ENCODE data around the gene PTHLH.
A peak's percentile ranks its signal among the peaks of the same experiment; 100 is the strongest.

Gene PTHLH

DNA sequence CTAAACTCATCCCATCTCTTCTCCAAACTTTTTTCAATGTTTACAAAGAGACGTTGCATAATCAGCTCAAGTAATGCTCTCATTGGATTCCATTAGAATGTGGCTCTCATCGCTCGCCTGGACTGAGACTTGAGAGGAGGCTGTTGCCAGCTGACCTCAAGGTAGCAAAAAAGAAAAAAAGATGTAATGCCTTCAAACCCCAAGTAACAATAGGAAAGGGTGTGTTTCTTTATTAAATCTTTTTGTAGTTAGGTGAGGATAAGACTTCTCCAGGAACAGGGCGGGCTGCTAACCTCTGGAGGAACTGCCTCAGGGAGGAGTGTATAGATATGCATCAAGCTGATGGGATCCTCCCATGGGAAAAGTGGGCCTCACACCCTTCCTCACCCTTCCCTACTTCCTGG, 956 bp upstream of the PTHLH start:
- no peak for DNase-seq

- DNase-seq = no peak
These were observed 927 bp downstream of the PTHLH start for GRCh38 chr12:27971606-27972005.

- no peak for DNase-seq
These were observed 1.4 kb downstream of the PTHLH start for GRCh38 chr12:27971121-27971489.

DNA sequence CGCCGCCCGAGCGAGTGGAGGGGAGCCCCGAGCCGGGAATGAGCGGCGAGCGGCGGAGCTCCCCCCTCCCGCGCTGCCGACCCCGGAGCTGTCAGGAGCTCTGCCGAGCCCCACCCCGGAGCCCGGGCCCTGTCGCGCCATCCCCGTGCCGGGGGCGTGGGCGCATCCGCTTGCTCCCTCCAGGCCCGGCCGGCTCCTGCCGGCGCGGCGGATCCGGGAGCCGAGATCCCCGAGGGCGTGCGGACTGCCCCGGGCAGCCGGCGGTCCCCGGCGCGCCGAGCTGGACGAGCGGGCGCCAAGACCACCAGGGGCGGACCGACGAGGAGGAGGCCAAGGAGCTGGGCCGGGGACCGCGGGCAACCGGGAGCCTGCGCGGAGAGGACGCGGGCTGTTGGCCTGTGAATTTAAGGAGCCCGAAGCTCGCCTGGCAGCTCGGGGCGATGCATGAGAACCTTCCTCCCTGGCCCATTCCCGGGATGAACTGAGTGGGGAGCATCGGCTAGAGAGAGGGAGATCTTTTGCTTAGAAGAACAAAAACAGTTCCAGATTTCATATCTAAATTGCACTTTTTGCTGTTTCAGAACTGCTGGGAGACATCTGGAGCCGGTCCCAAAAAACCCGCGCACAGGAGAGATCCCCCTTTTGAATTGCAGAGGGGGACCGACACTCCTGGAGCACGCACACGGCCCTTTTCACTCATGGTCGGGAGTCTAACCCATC, 2.0 kb downstream of the PTHLH start:
- no peak for DNase-seq

DNA sequence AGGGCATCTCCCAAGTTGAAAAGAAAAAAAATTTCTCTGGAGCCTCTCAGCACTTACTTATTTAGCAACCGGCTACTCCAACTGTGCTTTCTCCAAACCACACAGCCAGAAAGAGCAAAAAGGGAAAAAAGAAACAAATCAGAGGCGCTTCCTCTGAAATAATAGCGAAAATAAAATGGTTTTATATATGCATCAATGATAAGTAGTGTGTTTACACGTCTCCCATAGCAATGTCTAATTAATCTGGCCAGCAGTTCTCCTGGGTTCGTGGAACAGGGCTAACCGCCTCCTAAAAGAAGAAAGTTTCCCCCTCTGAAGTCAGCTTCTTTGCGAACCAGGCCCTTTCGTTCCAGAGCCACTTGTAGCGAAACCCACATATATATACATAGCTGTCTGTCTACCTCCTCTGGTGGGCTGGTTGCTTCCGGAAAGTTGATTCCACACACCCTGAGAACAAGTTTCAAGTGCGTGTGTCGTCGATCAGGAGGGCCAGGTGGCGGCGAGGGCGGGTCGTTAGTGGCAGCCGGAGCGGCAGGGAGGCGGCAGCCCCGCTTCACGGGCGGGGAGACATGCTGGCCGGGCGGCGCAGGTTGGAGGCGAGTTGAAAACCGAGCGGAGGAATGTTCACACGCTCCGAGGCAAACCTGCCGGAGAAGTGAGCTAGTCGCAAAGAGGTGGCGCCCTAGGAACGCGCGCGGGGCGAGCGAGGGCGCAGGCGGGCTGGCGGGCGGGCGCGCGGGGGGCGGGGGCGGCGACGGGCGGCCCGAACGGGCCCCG, 2.7 kb downstream of the PTHLH start:
- DNase-seq = no peak

DNA sequence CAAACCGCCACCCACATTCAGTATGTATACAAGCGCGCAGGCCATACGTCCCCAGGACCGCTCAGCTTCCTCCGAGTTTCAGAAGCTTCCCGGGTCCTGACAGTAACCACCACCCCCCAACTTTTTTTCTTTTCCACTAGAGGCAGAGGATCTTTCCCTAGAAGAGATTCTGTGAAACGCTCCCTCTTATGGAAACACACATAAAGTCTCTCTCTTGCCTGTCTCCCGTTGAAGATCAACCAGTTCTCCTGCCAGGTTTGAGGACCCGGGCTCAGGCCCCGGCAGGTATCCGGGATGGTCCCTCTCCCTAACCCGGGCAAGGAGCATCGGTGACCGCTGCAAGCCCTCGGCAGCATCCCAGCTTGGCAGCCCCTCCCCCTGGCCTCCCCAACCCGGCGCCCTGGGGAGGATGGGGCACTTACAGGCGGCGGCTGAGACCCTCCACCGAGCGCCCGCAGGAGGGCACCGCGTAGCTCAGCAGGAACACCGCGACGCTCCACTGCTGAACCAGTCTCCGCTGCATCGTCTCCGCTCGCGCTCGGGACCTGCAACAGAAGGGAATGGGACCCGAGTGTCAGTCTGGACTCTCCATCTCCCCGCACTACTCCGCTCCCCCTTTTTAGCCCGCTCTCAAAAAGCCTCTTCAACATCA, 3.4 kb downstream of the PTHLH start:
- DNase-seq = no peak

- DNase-seq = peak; percentile 15
These were observed 4.9 kb downstream of the PTHLH start for GRCh38 chr12:27967551-27968054.

DNA sequence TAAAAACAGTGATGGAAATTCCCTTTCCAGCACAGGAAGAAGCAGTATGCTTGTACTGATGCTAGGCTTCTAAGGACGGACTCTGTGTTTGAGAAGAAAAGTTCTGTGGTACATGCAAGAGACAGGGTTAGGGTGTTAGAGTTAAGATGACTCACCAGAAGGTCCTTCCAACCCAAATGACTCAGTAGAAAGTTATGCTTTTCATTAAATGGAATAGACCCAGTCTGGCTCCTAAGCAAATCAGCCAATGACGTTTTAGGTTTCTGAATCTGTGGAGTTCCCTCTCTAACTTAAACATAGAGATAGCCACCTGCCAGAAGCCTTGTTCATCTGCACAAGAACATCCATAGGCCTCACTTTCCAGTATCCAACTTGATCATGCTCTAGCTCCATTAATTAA, 5.7 kb downstream of the PTHLH start:
- no peak for DNase-seq

DNA sequence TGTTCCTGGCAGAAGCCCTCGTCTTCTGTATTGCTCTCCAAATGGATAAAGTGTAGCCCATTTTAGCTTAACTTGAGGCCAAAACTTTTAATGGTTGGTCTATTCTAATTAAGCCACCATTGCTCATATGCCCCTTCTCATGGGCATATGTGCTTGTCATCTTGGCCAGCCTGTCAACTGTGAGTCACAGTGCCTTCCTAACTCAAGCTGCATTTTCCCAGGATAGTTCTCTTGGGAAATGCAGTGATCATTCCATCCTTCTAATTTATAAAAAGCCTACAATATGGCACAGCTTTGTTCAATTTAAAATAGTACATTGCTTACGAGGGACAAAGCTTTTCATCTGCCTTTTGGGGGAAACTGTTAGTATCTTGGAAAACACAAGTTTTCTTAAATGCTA, 6.6 kb downstream of the PTHLH start:
- DNase-seq = no peak

DNA sequence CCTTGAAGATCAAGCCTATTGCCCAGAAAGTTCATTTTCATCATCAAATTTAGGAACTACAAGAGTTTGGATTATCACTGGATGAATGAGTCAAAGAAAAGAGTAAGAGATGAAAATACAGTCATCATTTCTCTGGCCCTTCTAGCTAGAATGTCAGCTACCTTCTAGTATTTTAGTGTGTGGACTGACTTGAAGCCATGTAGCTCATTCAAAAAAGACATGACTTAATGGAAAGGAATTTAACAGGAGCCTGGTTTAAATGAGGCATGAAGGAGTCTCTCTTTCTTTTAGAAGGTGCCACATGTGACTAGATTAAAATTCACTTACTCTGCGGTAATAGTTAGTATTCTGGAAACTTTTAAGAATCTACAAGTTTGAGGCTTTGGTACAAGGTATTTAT, 7.1 kb downstream of the PTHLH start:
- DNase-seq = no peak

DNA sequence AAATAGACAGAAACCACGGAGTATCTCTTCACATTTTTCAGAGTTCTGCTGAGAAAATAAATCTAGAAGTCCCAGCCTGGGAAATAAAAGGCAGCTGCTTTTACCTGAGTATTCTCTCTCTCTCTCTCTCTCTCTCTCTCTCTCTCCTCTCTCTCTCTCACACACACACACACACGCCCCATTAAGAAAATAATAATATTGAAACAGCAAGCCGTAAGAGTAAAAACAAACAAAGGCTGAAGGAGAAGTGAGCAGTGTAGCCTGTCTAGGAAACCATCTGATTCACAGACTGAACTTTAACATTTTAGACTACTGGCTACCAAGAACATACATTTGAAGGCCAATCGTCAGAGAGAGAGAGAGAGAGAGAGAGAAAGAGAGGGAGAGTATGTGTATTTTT, 8.4 kb downstream of the PTHLH start:
- DNase-seq = peak; percentile 51

DNA sequence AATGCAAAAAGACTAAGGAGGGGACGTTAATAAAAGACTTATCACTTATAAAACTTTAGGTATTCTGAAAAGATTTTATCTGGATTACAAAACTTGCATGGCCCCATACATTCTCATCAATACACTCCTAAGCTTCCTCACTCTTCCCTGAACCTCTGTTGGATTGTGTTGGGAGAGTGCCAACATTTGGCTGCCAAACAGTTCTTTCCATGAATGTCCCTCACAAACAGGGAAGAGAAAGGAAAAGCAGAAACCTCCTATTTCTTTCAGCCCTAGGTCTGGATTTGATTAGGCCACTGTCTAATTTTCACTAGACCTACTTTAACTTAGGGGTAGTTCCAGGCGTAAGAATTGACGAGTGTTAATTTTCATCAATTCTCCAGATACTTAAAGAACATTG, 11.7 kb downstream of the PTHLH start:
- no peak for DNase-seq

GRCh38 chr12:27958675-27959074, 13.9 kb downstream of the PTHLH start:
- DNase-seq = no peak

DNA sequence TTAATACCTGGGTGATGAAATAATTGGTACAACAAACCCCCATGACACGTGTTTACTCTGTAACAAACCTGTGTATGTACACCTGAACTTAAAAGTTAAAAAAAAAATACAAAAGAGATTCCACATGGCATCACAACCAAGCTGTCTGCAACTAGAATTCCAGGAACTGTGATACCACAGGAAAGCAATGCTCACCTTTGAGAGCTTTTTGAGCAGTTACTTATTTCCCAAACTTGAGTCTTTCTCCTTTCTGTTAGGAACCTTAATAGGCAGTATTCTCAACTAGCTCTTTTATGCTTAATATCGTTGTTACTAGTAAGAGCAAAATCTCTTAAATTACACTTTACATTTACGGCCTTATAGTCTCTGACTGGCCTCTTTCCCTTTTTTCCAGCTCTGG, 15.2 kb downstream of the PTHLH start:
- no peak for DNase-seq

DNA sequence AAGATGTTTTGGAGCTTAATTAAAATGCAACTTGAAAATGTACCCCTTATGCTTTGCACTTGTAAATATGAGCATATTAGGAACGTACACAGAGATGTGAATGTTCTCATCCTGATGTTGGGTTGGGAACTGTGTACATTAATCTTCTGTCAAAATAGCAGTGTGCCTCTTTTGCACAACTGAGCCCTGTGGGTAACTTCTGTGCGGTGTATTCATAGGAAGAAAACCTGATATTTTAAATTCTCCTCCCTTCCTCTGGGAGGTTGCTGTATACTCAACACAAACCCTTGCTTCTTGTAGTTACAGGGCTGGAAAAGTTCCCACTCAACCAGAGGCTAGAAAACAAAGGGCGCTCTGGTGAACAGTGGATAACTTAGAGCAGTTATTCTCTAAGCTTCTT, 18.7 kb downstream of the PTHLH start:
- no peak for DNase-seq

- no peak for DNase-seq
These were observed 19.2 kb downstream of the PTHLH start for GRCh38 chr12:27953348-27953747.

DNA sequence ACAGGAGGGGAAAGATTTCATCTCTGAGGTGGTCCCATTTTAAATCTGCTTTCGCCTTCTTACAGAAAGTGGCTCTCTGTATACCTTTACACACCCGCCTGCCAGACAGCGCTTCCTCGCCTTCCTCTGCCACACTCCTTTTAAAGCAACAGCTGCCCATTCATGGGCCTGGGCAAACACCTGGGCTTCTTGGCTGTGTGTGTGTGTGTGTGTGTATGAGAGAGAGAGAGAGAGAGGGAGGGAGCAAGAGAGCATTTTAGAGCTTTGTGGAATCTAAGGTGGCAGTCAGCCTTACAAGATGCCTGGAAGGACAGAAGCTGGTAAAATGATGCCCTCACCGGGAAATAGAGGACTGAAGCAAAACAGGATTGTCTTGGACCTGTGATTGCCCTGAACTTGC, 20.0 kb downstream of the PTHLH start:
- DNase-seq = no peak

- DNase-seq = no peak
These were observed 20.6 kb downstream of the PTHLH start for GRCh38 chr12:27951898-27952297.

DNA sequence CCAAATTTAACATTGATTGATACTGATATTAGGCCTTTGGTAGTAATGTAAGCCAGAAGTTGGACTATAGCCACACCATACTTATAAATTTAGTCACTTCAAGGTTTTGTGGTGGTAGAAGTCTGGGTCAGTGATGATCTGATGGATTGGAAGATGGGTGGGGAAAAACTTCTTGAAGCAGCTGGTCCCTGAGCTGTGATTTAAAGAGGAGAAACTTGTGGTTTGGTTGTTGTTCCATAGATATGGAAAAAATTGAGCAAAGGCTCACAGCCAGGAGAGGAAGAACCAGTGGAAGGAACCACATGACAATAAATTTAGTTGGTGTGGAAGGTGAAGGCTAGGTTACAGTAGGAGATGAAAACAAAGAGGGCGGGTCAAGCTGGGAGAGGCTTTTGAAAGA, 26.1 kb downstream of the PTHLH start:
- no peak for DNase-seq

DNA sequence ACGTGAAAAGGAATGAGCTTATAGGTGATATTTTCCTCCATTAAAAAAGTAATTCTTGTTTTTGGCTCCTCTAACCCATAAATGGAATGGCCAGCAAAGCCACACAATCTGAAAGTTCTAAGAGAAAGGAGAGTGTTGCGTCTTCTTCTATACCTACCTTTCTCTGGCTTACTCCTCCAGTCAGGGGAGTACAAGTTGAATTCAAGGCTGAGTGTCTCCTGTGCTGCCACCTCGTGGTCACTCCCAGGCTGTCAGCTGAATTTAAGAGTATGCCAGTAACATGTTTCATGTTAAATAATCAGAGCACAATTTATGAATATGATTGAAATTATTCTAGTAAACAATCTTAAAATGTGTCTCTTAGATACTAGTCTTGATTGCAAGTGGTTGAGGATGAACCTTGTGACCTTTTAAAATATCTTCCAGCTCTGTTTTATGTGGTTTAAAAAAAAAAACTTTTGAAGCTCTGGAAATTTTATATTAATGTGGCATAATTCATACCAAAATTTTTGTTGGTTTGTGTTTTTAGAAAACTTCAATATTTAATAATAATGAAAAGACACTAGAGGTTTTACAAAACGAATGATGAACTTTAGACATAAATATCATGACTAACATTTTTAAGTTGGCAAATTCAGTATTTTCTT, 31.7 kb downstream of the PTHLH start:
- DNase-seq = peak; percentile 39

GRCh38 chr12:27940245-27940644, 32.3 kb downstream of the PTHLH start:
- no peak for DNase-seq

DNA sequence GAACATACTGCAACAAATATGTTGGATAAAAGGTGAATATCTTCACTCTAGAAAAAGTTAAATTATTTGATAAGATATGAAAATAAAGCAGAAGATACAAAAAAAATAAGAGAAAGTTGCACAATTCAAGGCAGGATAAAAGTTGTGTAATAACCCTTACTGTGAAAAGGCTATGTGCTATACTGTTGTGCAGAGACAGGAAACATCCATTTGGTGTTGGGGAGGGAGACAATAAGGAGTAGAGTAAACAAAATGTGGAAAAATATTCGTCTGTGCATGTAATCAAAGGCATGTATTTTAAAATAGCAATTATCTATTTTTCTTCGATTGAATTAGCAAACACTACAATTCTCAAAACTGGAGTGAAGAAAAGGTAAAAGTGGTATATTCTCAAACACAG, 34.8 kb downstream of the PTHLH start:
- no peak for DNase-seq

DNA sequence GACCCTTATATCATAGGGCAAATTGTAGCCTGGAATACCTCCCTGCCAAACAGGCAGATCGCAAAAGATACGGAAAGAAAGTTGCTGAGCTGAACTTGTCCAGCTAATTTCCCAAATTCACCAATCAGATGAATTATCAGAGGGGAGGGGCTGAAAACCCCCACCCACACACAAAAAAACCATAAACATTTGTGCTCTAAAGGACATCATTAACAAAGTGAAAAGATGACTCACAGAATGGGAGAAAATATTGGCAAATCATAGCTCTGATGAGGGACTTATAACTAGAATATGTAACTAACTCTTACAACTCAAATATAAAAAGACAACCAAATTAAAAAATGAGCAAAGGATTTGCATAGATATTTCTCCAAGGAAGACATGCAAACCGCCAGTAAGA, 36.3 kb downstream of the PTHLH start:
- no peak for DNase-seq

DNA sequence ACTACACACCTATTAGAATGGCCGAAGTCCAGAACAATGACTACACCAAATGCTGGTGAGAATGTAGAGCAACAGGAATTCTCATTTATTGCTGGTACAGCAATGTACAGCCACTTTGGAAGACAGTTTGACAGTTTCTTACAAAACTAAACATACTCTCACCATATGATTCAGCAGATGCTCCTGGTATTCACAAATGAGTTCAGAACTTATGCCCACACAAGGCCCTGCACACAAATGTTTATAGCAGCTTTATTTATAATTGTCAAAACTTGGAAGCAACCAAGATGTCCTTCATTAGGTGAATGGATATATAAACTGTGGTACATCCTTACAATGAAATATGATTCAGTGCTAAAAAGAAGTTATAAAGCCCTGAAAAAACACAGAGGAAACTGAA, 38.3 kb downstream of the PTHLH start:
- DNase-seq = no peak
